Mesendoderm (in vitro differentiated cells): ENCODE measurements around the gene USP22. TPM values are rescaled to one million over a fixed set of nuclear protein-coding genes. Genes with fewer than 3 reads are reported as not detected.

Source experiments
- small RNA-seq: library from polyadenylated mRNA; stranded (forward); fragments of <200 nt; extraction: miRNeasy Mini kit (QIAGEN cat#:217004); gene quantifications from one replicate; pipeline ENCODE3, GENCODE V24; 2013; ENCODE audit not compliant: insufficient read depth

The USP22 gene

Small RNA genes lying within 50 kb of the gene (small RNA-seq; reads per million reads assigned to genes)
- not detected for gene AC087393.1
